Aorta (tissue), 5 donors: Measurements from ENCODE around the gene IPO11. TPM values are rescaled to one million over a fixed set of nuclear protein-coding genes. Genes with fewer than 3 reads are reported as not detected.

Experiments used
- ATAC-seq: fragments of 200-7000 bp; cut with Tn5 transposase; one replicate; pipeline ENCODE4 v1.9.1; 2022; ENCODE audit warnings: moderate library complexity; ENCODE audit not compliant: low FRiP score
- DNase-seq, 2 donors: peaks; one replicate each; pipeline ENCODE4 v3.0.0-alpha.2; 2020
- H3K27ac ChIP-seq, 2 donors: one replicate each; pipeline ENCODE4 v1.5.1; 2013; ENCODE audit warnings: low read length in 2 of 2, mild to moderate bottlenecking in 2 of 2, moderate library complexity in 2 of 2, control low read depth in 1 of 2, inconsistent platforms in 1 of 2, low read depth in 1 of 2
- H3K27me3 ChIP-seq, 2 donors: one replicate each; pipeline ENCODE4 v1.6.1; 2013; ENCODE audit warnings: control low read depth in 1 of 2, low read length in 1 of 2, mild to moderate bottlenecking in 1 of 2, moderate library complexity in 1 of 2; ENCODE audit not compliant: insufficient read depth in 2 of 2, control insufficient read depth in 1 of 2
- H3K36me3 ChIP-seq, 2 donors: one replicate each; pipeline ENCODE4 v1.6.1; 2013; ENCODE audit warnings: control low read depth in 1 of 2, low read length in 1 of 2, mild to moderate bottlenecking in 1 of 2; ENCODE audit not compliant: insufficient read depth in 2 of 2, control insufficient read depth in 1 of 2
- H3K4me1 ChIP-seq, 2 donors: one replicate each; pipeline ENCODE4 v1.6.1; 2013; ENCODE audit warnings: low read length in 2 of 2, control low read depth in 1 of 2, mild to moderate bottlenecking in 1 of 2, moderate library complexity in 1 of 2; ENCODE audit not compliant: insufficient read depth in 2 of 2, control insufficient read depth in 1 of 2
- H3K4me3 ChIP-seq, 2 donors: one replicate each; pipeline ENCODE4 v1.5.1; 2013; ENCODE audit warnings: low read length in 2 of 2, control low read depth in 1 of 2, mild to moderate bottlenecking in 1 of 2
- H3K9me3 ChIP-seq: one replicate; pipeline ENCODE4 v1.6.1; 2013; ENCODE audit warnings: mild to moderate bottlenecking, low read length; ENCODE audit not compliant: control insufficient read depth
- WGBS, 2 donors: extraction: QIAGEN DNeasy Blood & Tissue Kit; methylation state at CpG; one replicate each; pipeline ENCODE4 v1.1.7; 2013; 5-methylcytosine and 5-hydroxymethylcytosine counted together
- intact Hi-C, 2 donors: fragments of 100-400 bp; cut with DNase I; formaldehyde crosslinking; loops; one replicate each; pipeline versions ENCODE4 v1.14.2 to v1.15.0; 2022
- polyA plus RNA-seq, 2 donors: library from polyadenylated mRNA; stranded (reverse); fragments of 200-250 nt; gene quantifications; one replicate each; pipeline ENCODE4 v1.2.3, GENCODE V29; 2013
- total RNA-seq, 2 donors: library from RNA; stranded (reverse); fragmentation: NEBNext Ultra II Directional; extraction: Animal tissue kit (Norgen Biotek cat#: 25700); gene quantifications; one replicate each; pipeline ENCODE4 v1.2.1, GENCODE V29; 2021
- donor health status: healthy with polysubstance abuse.
- donor health status: Bipolar disorder and iron deficiency.
- donor health status: DM: no; HTN: no; CAD: no.
- donor health status: DM: no; HTN: no; CAD: no.
- donor health status: DM: yes; HTN: yes; CAD: no.

Gene IPO11
- total and polyA plus RNA-seq, 4 donors, result 5.0 to 41.2 (median 16.0) TPM

- H3K27ac ChIP-seq, result no peak overlapping the region
- no peak for ATAC-seq
- no peak overlapping the region for H3K4me3 ChIP-seq
- H3K4me1 ChIP-seq, result no peaks in the 10 kb centered on the region
- no peaks in the 10 kb centered on the region for H3K9me3 ChIP-seq
- intact Hi-C loops, result no loop called here
- DNase-seq, result no peak
- H3K27me3 ChIP-seq, result no peaks in the 10 kb centered on the region
- WGBS, 2 donors, result 58 to 60% methylated on average over 6 of the region's 6 CpGs
- peaks cover 0 to 3% of the 10 kb centered on the region in 2 donors for H3K36me3 ChIP-seq
Observed at GRCh38 chr5:62465985-62466925, 53.7 kb downstream of the IPO11 start.

GRCh38 chr5:62473209-62473608 is 60.6 kb downstream of the IPO11 start:
- Histone ChIP-seq H3K4me1 (peaks cover 0 to 3% of the 10 kb centered on the region in 2 donors), H3K27ac (no peak overlapping the region), H3K36me3 (no peaks in the 10 kb centered on the region), H3K4me3 (no peak overlapping the region), H3K27me3 (no peaks in the 10 kb centered on the region), H3K9me3 (no peaks in the 10 kb centered on the region)
- no peak for DNase-seq
- WGBS, 2 donors, result 91 to 94% methylated on average over 1 of the region's 1 CpG
- intact Hi-C loops, result no loop called here
- ATAC-seq, result no peak

DNA sequence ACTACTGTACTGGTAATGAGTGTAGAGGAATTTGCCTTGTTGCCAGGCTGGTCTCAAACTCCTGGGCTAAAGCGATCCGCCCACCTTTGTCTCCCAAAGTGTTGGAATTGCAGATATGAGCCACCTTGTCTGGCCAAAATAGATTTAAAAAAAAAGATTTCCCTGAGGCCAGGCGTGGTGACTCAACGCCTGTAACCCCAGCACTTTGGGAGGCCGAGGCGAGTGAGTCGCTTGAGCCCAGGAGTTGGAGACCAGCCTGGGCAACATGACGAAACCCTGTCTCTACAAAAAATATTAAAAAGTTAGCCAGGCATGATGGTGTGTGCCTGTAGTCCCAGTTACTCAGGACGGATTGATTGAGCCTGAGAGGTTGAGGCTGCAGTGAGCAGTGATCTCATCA is 62.5 kb downstream of the IPO11 start:
- intact Hi-C loops, result no loop called here
- ATAC-seq (no peak), DNase-seq (peak in 1 of 2 donors; percentile 55)
- Histone ChIP-seq H3K4me3 (no peak overlapping the region), H3K36me3 (no peaks in the 10 kb centered on the region), H3K27ac (peak overlapping the region in 1 of 2 donors; percentile 33), H3K27me3 (no peaks in the 10 kb centered on the region), H3K4me1 (peaks cover 0 to 3% of the 10 kb centered on the region in 2 donors), H3K9me3 (no peaks in the 10 kb centered on the region)
- WGBS, 2 donors, result 29 to 30% methylated on average over 9 of the region's 9 CpGs

- Histone ChIP-seq H3K27ac (no peak overlapping the region), H3K36me3 (no peaks in the 10 kb centered on the region), H3K9me3 (no peaks in the 10 kb centered on the region), H3K4me1 (peaks cover 0 to 3% of the 10 kb centered on the region in 2 donors), H3K4me3 (no peak overlapping the region), H3K27me3 (no peaks in the 10 kb centered on the region)
- DNase-seq (no peak), ATAC-seq (no peak)
- intact Hi-C loops, result no loop called here
- 88 to 90% methylated on average over 2 of the region's 2 CpGs for WGBS, 2 donors
Observed at GRCh38 chr5:62477801-62478200, 65.2 kb downstream of the IPO11 start.

DNA sequence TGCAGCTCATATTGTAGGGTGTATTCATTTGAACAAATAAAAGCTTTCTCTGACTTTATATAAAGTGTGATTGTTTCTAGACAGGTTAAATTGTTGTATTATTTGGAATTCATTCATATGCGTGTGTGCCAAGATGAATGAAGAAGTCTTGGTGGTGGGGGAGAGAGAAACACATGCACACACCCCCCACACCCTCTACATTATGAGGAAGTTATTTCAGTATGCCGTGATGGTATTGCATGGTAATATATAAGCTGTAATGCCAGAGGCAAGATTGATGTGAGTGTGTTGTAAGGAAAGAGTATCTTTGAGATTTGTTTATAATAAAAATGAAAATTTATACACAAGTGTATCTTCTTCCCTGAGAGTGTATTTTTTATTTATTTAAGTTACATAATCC is 71.0 kb downstream of the IPO11 start:
- 75 to 83% methylated on average over 2 of the region's 2 CpGs for WGBS, 2 donors
- DNase-seq (no peak), ATAC-seq (no peak)
- Histone ChIP-seq H3K36me3 (no peaks in the 10 kb centered on the region), H3K27ac (no peak overlapping the region), H3K9me3 (no peaks in the 10 kb centered on the region), H3K4me3 (no peak overlapping the region), H3K27me3 (no peaks in the 10 kb centered on the region), H3K4me1 (no peaks in the 10 kb centered on the region)
- intact Hi-C loops, result no loop called here

GRCh38 chr5:62486672-62487071 is 74.1 kb downstream of the IPO11 start:
- Histone ChIP-seq H3K36me3 (no peaks in the 10 kb centered on the region), H3K27ac (no peak overlapping the region), H3K9me3 (no peaks in the 10 kb centered on the region), H3K4me1 (no peaks in the 10 kb centered on the region), H3K27me3 (no peaks in the 10 kb centered on the region), H3K4me3 (no peak overlapping the region)
- ATAC-seq (no peak), DNase-seq (no peak)
- intact Hi-C loops, result no loop called here
- 98 to 99% methylated on average over 1 of the region's 1 CpG for WGBS, 2 donors

GRCh38 chr5:62488531-62488930 is 76.0 kb downstream of the IPO11 start:
- 98 to 99% methylated on average over 4 of the region's 4 CpGs for WGBS, 2 donors
- intact Hi-C loops, result no loop called here
- Histone ChIP-seq H3K27ac (no peak overlapping the region), H3K27me3 (no peaks in the 10 kb centered on the region), H3K4me3 (no peak overlapping the region), H3K9me3 (no peaks in the 10 kb centered on the region), H3K4me1 (no peaks in the 10 kb centered on the region), H3K36me3 (no peaks in the 10 kb centered on the region)
- DNase-seq (no peak), ATAC-seq (no peak)

GRCh38 chr5:62489471-62489870 is 76.9 kb downstream of the IPO11 start:
- no peaks in the 10 kb centered on the region for H3K9me3 ChIP-seq
- 37 to 40% methylated on average over 1 of the region's 1 CpG for WGBS, 2 donors
- no peaks in the 10 kb centered on the region for H3K36me3 ChIP-seq
- no peak overlapping the region for H3K27ac ChIP-seq
- H3K27me3 ChIP-seq, result no peaks in the 10 kb centered on the region
- no peak for ATAC-seq
- intact Hi-C loops, result no loop called here
- H3K4me1 ChIP-seq, result no peaks in the 10 kb centered on the region
- H3K4me3 ChIP-seq, result no peak overlapping the region
- DNase-seq, result no peak

GRCh38 chr5:62494772-62495171 is 82.2 kb downstream of the IPO11 start:
- Histone ChIP-seq H3K4me1 (no peaks in the 10 kb centered on the region), H3K27ac (no peak overlapping the region), H3K4me3 (no peak overlapping the region), H3K9me3 (no peaks in the 10 kb centered on the region), H3K36me3 (peaks cover 0 to 5% of the 10 kb centered on the region in 2 donors), H3K27me3 (no peaks in the 10 kb centered on the region)
- DNase-seq (no peak), ATAC-seq (no peak)
- intact Hi-C loops, result no loop called here
- WGBS, 2 donors, result 97 to 99% methylated on average over 1 of the region's 1 CpG
